ENCODE measurements around the gene TAGLN. TPM values are rescaled to one million over a fixed set of nuclear protein-coding genes. Genes with fewer than 3 reads are reported as not detected.
"Not testable (repeated sequence)": the region's sequence is repeated elsewhere in the genome, so short reads cannot be mapped to it uniquely, and the experiment has no call there.

The TAGLN gene
- total RNA-seq, 1 donor, result 3,614 TPM

GRCh38 chr11:117202386-117203068 lies 3.4 kb downstream of the TAGLN start:
- Histone ChIP-seq H3K27me3 (ENCODE audit: insufficient read depth, low read length) (no peaks in the 10 kb centered on the region), H3K27ac (ENCODE audit: low read depth, low read length) (peak overlapping the region; percentile 96), H3K4me2 (ENCODE audit: insufficient read depth, low read length) (peak overlapping the region; percentile 91), H4K20me1 (ENCODE audit: insufficient read depth, low read length) (peaks cover 59% of the 10 kb centered on the region), H3K36me3 (ENCODE audit: insufficient read depth, low read length) (peaks cover 57% of the 10 kb centered on the region), H3K9me3 (ENCODE audit: low read depth, low read length) (no peaks in the 10 kb centered on the region), H3K4me1 (ENCODE audit: insufficient read depth, low read length) (peaks cover 39% of the 10 kb centered on the region), H3K4me3 (ENCODE audit: insufficient read depth, low read length) (peak overlapping the region; percentile 96), H2AFZ (ENCODE audit: low read length) (no peak overlapping the region), H3K79me2 (ENCODE audit: insufficient read depth, low read length) (peaks cover 69% of the 10 kb centered on the region)
- peak; percentile 27 for DNase-seq (ENCODE audit: insufficient read length, low spot score, missing footprints)
- no peak for TF ChIP-seq CTCF (IDR thresholded peaks at IDR 0.05; ENCODE audit: extremely low read depth, low read depth, low read length)

GRCh38 chr11:117203069-117203407 lies 3.9 kb downstream of the TAGLN start:
- peaks cover 57% of the 10 kb centered on the region for H3K36me3 ChIP-seq (ENCODE audit: insufficient read depth, low read length)
- no peak overlapping the region for H2AFZ ChIP-seq (ENCODE audit: low read length)
- H3K27me3 ChIP-seq (ENCODE audit: insufficient read depth, low read length), result no peaks in the 10 kb centered on the region
- no peak for TF ChIP-seq CTCF (IDR thresholded peaks at IDR 0.05; ENCODE audit: extremely low read depth, low read depth, low read length)
- DNase-seq (ENCODE audit: insufficient read length, low spot score, missing footprints), result peak; percentile 60
- peak overlapping the region; percentile 96 for H3K4me3 ChIP-seq (ENCODE audit: insufficient read depth, low read length)
- peaks cover 59% of the 10 kb centered on the region for H4K20me1 ChIP-seq (ENCODE audit: insufficient read depth, low read length)
- peak overlapping the region; percentile 96 for H3K27ac ChIP-seq (ENCODE audit: low read depth, low read length)
- peaks cover 35% of the 10 kb centered on the region for H3K4me1 ChIP-seq (ENCODE audit: insufficient read depth, low read length)
- H3K9me3 ChIP-seq (ENCODE audit: low read depth, low read length), result no peaks in the 10 kb centered on the region
- peak overlapping the region; percentile 91 for H3K4me2 ChIP-seq (ENCODE audit: insufficient read depth, low read length)
- H3K79me2 ChIP-seq (ENCODE audit: insufficient read depth, low read length), result peaks cover 65% of the 10 kb centered on the region

GRCh38 chr11:117204283-117205080 lies 5.3 kb downstream of the TAGLN start:
- Histone ChIP-seq H3K79me2 (ENCODE audit: insufficient read depth, low read length) (peaks cover 53% of the 10 kb centered on the region), H3K36me3 (ENCODE audit: insufficient read depth, low read length) (peaks cover 57% of the 10 kb centered on the region), H4K20me1 (ENCODE audit: insufficient read depth, low read length) (peaks cover 58% of the 10 kb centered on the region), H3K4me1 (ENCODE audit: insufficient read depth, low read length) (peaks cover 26% of the 10 kb centered on the region), H3K9me3 (ENCODE audit: low read depth, low read length) (no peaks in the 10 kb centered on the region), H3K4me2 (ENCODE audit: insufficient read depth, low read length) (peak overlapping the region; percentile 91), H2AFZ (ENCODE audit: low read length) (no peak overlapping the region), H3K27ac (ENCODE audit: low read depth, low read length) (peak overlapping the region; percentile 45), H3K27me3 (ENCODE audit: insufficient read depth, low read length) (no peaks in the 10 kb centered on the region), H3K4me3 (ENCODE audit: insufficient read depth, low read length) (no peak overlapping the region)
- peak; percentile 46 for DNase-seq (ENCODE audit: insufficient read length, low spot score, missing footprints)
- TF ChIP-seq CTCF (IDR thresholded peaks at IDR 0.05; ENCODE audit: extremely low read depth, low read depth, low read length), result no peak

- Histone ChIP-seq H3K36me3 (ENCODE audit: insufficient read depth, low read length) (peaks cover 49% of the 10 kb centered on the region), H2AFZ (ENCODE audit: low read length) (no peak overlapping the region), H3K27ac (ENCODE audit: low read depth, low read length) (peak overlapping the region; percentile 45), H4K20me1 (ENCODE audit: insufficient read depth, low read length) (peaks cover 50% of the 10 kb centered on the region), H3K27me3 (ENCODE audit: insufficient read depth, low read length) (no peaks in the 10 kb centered on the region), H3K9me3 (ENCODE audit: low read depth, low read length) (no peaks in the 10 kb centered on the region), H3K79me2 (ENCODE audit: insufficient read depth, low read length) (peaks cover 45% of the 10 kb centered on the region), H3K4me1 (ENCODE audit: insufficient read depth, low read length) (peaks cover 26% of the 10 kb centered on the region), H3K4me2 (ENCODE audit: insufficient read depth, low read length) (no peak overlapping the region), H3K4me3 (ENCODE audit: insufficient read depth, low read length) (no peak overlapping the region)
- TF ChIP-seq CTCF (IDR thresholded peaks at IDR 0.05; ENCODE audit: extremely low read depth, low read depth, low read length), result no peak
- DNase-seq (ENCODE audit: insufficient read length, low spot score, missing footprints), result peak; percentile 43
Observed at GRCh38 chr11:117205211-117205818, 6.1 kb downstream of the TAGLN start.

GRCh38 chr11:117206111-117206510 lies 6.9 kb downstream of the TAGLN start:
- Histone ChIP-seq H3K36me3 (ENCODE audit: insufficient read depth, low read length) (peaks cover 48% of the 10 kb centered on the region), H3K4me1 (ENCODE audit: insufficient read depth, low read length) (peaks cover 26% of the 10 kb centered on the region), H3K79me2 (ENCODE audit: insufficient read depth, low read length) (peaks cover 37% of the 10 kb centered on the region), H4K20me1 (ENCODE audit: insufficient read depth, low read length) (peaks cover 42% of the 10 kb centered on the region)
- DNase-seq (ENCODE audit: insufficient read length, low spot score, missing footprints), result peak; percentile 47
- not testable (repeated sequence) for H3K4me3 ChIP-seq (ENCODE audit: insufficient read depth, low read length); H3K4me2 ChIP-seq (ENCODE audit: insufficient read depth, low read length); H3K27me3 ChIP-seq (ENCODE audit: insufficient read depth, low read length); H3K27ac ChIP-seq (ENCODE audit: low read depth, low read length); H3K9me3 ChIP-seq (ENCODE audit: low read depth, low read length); H2AFZ ChIP-seq (ENCODE audit: low read length)

All from osteoblast (primary cell).